ENCODE measurements around the gene CDH24. TPM values are rescaled to one million over a fixed set of nuclear protein-coding genes. Genes with fewer than 3 reads are reported as not detected.

The CDH24 gene
- total and polyA plus RNA-seq, 2 experiments from 2014 or later: 4.4 to 17.8 TPM

DNA sequence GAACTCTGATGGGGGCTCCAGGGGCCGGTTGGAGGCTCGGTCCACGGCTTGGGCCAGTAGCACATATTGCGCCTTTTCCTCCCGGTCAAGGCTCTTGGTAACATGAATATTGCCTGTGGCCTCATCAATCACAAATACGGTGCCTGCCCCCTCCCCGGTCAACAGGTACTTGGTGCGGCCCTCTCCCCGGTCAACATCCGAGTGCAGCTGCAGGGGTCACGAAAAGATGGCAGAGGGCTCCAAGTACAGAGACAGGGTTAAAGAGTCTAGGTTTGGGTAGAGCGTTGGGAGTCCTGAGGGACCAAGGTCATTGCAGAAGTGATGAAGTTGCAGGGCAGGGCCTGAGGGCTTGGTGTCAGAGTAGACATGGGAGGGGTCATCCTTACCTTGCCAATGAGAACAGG is 2.2 kb downstream of the CDH24 start (continued):
- TF ChIP-seq, protein P1, sequence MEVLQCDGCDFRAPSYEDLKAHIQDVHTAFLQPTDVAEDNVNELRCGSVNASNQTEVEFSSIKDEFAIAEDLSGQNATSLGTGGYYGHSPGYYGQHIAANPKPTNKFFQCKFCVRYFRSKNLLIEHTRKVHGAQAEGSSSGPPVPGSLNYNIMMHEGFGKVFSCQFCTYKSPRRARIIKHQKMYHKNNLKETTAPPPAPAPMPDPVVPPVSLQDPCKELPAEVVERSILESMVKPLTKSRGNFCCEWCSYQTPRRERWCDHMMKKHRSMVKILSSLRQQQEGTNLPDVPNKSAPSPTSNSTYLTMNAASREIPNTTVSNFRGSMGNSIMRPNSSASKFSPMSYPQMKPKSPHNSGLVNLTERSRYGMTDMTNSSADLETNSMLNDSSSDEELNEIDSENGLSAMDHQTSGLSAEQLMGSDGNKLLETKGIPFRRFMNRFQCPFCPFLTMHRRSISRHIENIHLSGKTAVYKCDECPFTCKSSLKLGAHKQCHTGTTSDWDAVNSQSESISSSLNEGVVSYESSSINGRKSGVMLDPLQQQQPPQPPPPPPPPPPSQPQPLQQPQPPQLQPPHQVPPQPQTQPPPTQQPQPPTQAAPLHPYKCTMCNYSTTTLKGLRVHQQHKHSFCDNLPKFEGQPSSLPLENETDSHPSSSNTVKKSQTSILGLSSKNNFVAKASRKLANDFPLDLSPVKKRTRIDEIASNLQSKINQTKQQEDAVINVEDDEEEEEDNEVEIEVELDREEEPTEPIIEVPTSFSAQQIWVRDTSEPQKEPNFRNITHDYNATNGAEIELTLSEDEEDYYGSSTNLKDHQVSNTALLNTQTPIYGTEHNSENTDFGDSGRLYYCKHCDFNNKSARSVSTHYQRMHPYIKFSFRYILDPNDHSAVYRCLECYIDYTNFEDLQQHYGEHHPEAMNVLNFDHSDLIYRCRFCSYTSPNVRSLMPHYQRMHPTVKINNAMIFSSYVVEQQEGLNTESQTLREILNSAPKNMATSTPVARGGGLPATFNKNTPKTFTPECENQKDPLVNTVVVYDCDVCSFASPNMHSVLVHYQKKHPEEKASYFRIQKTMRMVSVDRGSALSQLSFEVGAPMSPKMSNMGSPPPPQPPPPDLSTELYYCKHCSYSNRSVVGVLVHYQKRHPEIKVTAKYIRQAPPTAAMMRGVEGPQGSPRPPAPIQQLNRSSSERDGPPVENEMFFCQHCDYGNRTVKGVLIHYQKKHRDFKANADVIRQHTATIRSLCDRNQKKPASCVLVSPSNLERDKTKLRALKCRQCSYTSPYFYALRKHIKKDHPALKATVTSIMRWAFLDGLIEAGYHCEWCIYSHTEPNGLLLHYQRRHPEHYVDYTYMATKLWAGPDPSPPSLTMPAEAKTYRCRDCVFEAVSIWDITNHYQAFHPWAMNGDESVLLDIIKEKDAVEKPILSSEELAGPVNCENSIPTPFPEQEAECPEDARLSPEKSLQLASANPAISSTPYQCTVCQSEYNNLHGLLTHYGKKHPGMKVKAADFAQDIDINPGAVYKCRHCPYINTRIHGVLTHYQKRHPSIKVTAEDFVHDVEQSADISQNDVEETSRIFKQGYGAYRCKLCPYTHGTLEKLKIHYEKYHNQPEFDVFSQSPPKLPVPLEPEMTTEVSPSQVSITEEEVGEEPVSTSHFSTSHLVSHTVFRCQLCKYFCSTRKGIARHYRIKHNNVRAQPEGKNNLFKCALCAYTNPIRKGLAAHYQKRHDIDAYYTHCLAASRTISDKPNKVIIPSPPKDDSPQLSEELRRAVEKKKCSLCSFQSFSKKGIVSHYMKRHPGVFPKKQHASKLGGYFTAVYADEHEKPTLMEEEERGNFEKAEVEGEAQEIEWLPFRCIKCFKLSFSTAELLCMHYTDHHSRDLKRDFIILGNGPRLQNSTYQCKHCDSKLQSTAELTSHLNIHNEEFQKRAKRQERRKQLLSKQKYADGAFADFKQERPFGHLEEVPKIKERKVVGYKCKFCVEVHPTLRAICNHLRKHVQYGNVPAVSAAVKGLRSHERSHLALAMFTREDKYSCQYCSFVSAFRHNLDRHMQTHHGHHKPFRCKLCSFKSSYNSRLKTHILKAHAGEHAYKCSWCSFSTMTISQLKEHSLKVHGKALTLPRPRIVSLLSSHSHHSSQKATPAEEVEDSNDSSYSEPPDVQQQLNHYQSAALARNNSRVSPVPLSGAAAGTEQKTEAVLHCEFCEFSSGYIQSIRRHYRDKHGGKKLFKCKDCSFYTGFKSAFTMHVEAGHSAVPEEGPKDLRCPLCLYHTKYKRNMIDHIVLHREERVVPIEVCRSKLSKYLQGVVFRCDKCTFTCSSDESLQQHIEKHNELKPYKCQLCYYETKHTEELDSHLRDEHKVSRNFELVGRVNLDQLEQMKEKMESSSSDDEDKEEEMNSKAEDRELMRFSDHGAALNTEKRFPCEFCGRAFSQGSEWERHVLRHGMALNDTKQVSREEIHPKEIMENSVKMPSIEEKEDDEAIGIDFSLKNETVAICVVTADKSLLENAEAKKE (CRISPR knock-in tag; IDR thresholded peaks at IDR 0.05): no peak

DNA sequence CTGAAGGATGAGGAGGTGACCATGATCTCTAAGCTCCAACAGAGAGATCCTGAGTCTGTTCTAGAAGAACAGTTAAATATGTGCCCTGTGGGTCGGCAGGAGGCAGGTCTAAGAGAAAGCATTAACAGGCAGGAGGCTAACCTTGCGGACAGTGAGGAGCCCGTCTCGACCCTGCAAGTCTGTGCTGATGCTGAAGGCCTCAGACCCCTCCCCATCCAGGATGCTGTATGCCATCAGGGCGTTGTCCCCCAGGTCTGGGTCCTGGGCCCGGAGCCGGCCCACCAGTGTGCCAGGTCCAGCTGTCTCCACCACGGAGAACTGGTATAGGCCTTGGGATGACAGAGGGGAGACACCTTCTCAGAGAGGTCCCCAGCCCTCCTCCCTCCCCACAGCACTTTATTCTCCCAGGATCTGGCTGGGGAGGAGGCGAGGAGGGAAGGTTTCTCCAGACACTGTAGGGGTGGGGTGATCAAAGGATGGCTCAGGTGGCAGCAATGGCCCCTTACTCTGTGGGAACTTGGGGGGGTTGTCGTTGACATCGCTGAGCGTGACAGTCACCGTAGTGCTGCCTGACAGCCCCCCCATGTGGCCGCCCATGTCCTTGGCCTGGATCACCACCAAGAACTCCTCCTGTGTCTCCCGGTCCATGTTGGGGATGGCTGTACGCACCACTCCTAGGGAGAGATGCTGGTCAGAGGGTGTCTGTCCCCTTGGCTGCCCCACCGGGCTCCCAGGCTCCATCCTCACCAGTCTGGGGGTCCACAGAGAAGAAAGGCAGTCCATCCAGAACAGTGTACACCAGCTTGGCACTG is 3.1 kb downstream of the CDH24 start:
- Histone ChIP-seq H3F3A (replicated peaks; ENCODE audit: low read depth) (peaks cover 5% of the 10 kb centered on the region), H2AFZ (no peak overlapping the region), H3K27ac (ENCODE audit: low read depth) (no peak overlapping the region), H3K4me3 (no peak overlapping the region), H3K36me3 (ENCODE audit: insufficient read depth) (no peaks in the 10 kb centered on the region; the same call in 1 of the 2 replicates), H3K4me2 (no peak overlapping the region), H3K4me1 (ENCODE audit: insufficient read depth) (peaks cover 14% of the 10 kb centered on the region; the same call in 1 of the 2 replicates), H3K79me2 (replicated peaks; ENCODE audit: insufficient read depth) (no peaks in the 10 kb centered on the region), H3K27me3 (ENCODE audit: insufficient read depth) (peaks cover 4% of the 10 kb centered on the region; the same call in 1 of the 2 replicates), H3K9me2 (ENCODE audit: insufficient read depth) (no peaks in the 10 kb centered on the region), H4K20me1 (replicated peaks; ENCODE audit: insufficient read depth) (no peaks in the 10 kb centered on the region; the same call in 1 of the 2 replicates)
- Mint-ChIP-seq H3K27me3 (ENCODE audit: insufficient read depth, low read depth, poor library complexity) (peaks cover 12% of the 10 kb centered on the region), H3K9me3 (no peaks in the 10 kb centered on the region), H3K36me3 (ENCODE audit: low read depth) (peaks cover 26% of the 10 kb centered on the region), H3K4me3 (no peak overlapping the region), H3K4me1 (peaks cover 15% of the 10 kb centered on the region), H3K27ac (no peak overlapping the region)
- TF ChIP-seq EZH2 (IDR thresholded peaks at IDR 0.05; ENCODE audit: low read depth, unreplicated experiment): no peak
- TF ChIP-seq, protein P2, sequence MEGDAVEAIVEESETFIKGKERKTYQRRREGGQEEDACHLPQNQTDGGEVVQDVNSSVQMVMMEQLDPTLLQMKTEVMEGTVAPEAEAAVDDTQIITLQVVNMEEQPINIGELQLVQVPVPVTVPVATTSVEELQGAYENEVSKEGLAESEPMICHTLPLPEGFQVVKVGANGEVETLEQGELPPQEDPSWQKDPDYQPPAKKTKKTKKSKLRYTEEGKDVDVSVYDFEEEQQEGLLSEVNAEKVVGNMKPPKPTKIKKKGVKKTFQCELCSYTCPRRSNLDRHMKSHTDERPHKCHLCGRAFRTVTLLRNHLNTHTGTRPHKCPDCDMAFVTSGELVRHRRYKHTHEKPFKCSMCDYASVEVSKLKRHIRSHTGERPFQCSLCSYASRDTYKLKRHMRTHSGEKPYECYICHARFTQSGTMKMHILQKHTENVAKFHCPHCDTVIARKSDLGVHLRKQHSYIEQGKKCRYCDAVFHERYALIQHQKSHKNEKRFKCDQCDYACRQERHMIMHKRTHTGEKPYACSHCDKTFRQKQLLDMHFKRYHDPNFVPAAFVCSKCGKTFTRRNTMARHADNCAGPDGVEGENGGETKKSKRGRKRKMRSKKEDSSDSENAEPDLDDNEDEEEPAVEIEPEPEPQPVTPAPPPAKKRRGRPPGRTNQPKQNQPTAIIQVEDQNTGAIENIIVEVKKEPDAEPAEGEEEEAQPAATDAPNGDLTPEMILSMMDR (conservative IDR thresholded peaks at IDR 0.05; ENCODE audit: low read depth in 2 of 2): peak; percentile 53 to 80
- ATAC-seq: no peak
- DNase-seq (ENCODE audit: low spot score): peak; percentile 52
